ENCODE results near the gene JAM3. TPM values are rescaled to one million over a fixed set of nuclear protein-coding genes. Genes with fewer than 3 reads are reported as not detected.
"Not testable (repeated sequence)": the region's sequence is repeated elsewhere in the genome, so short reads cannot be mapped to it uniquely, and the experiment has no call there.

JAM3 gene
- total RNA-seq, 4 donors from 2014 or later = 60.9 to 124 (median 96.5) TPM

GRCh38 chr11:134097166-134097565, 28.3 kb downstream of the JAM3 start:
- DNase-seq (ENCODE audit: low spot score in 2 of 2) = no peak
- Histone ChIP-seq H3K27ac (peak overlapping the region in 1 of 4 donors; percentile 14), H3K9me3 (no peaks in the 10 kb centered on the region), H3K36me3 (no peaks in the 10 kb centered on the region), H3K4me1 (peaks cover 0 to 15% (median 0%) of the 10 kb centered on the region in 4 donors), H3K4me3 (no peak overlapping the region), H3K27me3 (no peaks in the 10 kb centered on the region)
- WGBS, 2 donors = 67 to 70% methylated on average over 3 of the region's 3 CpGs
- TF ChIP-seq CTCF (IDR thresholded peaks at IDR 0.05) (no peak), EP300 (IDR thresholded peaks at IDR 0.05) (peak in 1 of 2 donors; percentile 43)

- Histone ChIP-seq H3K27me3 (no peaks in the 10 kb centered on the region), H3K4me3 (no peak overlapping the region), H3K36me3 (no peaks in the 10 kb centered on the region), H3K9me3 (no peaks in the 10 kb centered on the region), H3K27ac (no peak overlapping the region), H3K4me1 (peaks cover 0 to 15% (median 0%) of the 10 kb centered on the region in 4 donors)
- no peak for TF ChIP-seq EP300 (IDR thresholded peaks at IDR 0.05)
- DNase-seq (ENCODE audit: low spot score in 2 of 2) = no peak
- WGBS, 2 donors = 92 to 97% methylated on average over 3 of the region's 3 CpGs
Measured at GRCh38 chr11:134098566-134099184, 29.8 kb downstream of the JAM3 start.

DNA sequence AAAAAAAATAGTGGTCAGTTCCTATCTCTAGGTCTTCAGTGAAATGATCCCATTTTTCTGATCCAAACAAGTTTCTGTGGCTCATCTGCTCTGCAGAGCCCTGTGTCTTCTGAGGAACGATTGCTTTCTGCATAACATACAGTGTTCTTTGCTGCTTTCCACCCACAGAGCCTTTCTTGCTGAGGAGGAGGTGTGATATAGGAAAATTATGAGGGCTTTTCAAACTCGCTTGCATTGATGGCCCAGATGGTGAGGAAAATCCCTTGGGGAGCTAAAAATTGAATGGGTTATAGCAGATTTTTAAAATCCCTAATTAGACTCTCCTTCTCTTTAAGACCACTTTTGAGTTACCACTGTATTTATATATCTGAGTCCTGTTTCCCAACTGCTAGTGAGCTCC, 31.3 kb downstream of the JAM3 start:
- H3K4me3 ChIP-seq = no peak overlapping the region
- 46 to 64% methylated on average over 2 of the region's 2 CpGs for WGBS, 2 donors
- H3K36me3 ChIP-seq = no peaks in the 10 kb centered on the region
- H3K4me1 ChIP-seq = peaks cover 0 to 15% (median 0%) of the 10 kb centered on the region in 4 donors
- no peak overlapping the region for H3K27ac ChIP-seq
- no peak for TF ChIP-seq CTCF (IDR thresholded peaks at IDR 0.05)
- no peak for TF ChIP-seq POLR2A (IDR thresholded peaks at IDR 0.05)
- no peak for TF ChIP-seq EP300 (IDR thresholded peaks at IDR 0.05)
- no peaks in the 10 kb centered on the region for H3K9me3 ChIP-seq
- H3K27me3 ChIP-seq = no peaks in the 10 kb centered on the region
- DNase-seq (ENCODE audit: low spot score in 2 of 2) = no peak

- Histone ChIP-seq H3K4me1 (peaks cover 0 to 11% (median 0%) of the 10 kb centered on the region in 4 donors), H3K27ac (no peak overlapping the region), H3K9me3 (no peaks in the 10 kb centered on the region), H3K4me3 (no peak overlapping the region), H3K36me3 (no peaks in the 10 kb centered on the region), H3K27me3 (no peaks in the 10 kb centered on the region)
- TF ChIP-seq EP300 (IDR thresholded peaks at IDR 0.05) (no peak), CTCF (IDR thresholded peaks at IDR 0.05) (no peak), POLR2A (IDR thresholded peaks at IDR 0.05) (no peak)
- no peak for DNase-seq (ENCODE audit: low spot score in 2 of 2)
Measured at GRCh38 chr11:134101282-134101681, 32.4 kb downstream of the JAM3 start.

GRCh38 chr11:134110252-134110815, 41.5 kb downstream of the JAM3 start:
- TF ChIP-seq POLR2A (IDR thresholded peaks at IDR 0.05) (no peak), CTCF (IDR thresholded peaks at IDR 0.05) (no peak), EP300 (IDR thresholded peaks at IDR 0.05) (no peak)
- 90 to 92% methylated on average over 5 of the region's 5 CpGs for WGBS, 2 donors
- Histone ChIP-seq H3K27me3 (no peaks in the 10 kb centered on the region), H3K4me3 (no peak overlapping the region), H3K36me3 (peaks cover 0 to 7% (median 0%) of the 10 kb centered on the region in 3 donors), H3K4me1 (no peaks in the 10 kb centered on the region), H3K27ac (no peak overlapping the region), H3K9me3 (peaks cover 0 to 26% (median 3%) of the 10 kb centered on the region in 4 donors)
- no peak for DNase-seq (ENCODE audit: low spot score in 2 of 2)

DNA sequence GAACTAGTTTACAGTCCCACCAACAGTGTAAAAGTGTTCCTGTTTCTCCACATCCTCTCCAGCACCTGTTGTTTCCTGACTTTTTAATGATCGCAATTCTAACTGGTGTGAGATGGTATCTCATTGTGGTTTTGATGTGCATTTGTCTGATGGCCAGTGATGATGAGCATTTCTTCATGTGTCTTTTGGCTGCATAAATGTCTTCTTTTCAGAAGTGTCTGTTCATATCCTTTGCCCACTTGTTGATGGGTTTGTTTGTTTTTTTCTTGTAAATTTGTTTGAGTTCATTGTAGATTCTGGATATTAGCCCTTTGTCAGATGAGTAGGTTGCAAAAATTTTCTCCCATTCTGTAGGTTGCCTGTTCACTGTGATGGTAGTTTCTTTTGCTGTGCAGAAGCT, 44.9 kb downstream of the JAM3 start:
- H3K36me3 ChIP-seq; H3K27ac ChIP-seq; H3K4me1 ChIP-seq; H3K27me3 ChIP-seq; DNase-seq (ENCODE audit: low spot score in 2 of 2); H3K4me3 ChIP-seq: not testable (repeated sequence)
- peaks cover 0 to 11% (median under 1%) of the 10 kb centered on the region in 4 donors for H3K9me3 ChIP-seq
- WGBS, 2 donors = 100% methylated on average over 1 of the region's 1 CpG; no CpG with 5 or more reads in 1 of the 2 donors
